Glutamatergic neuron (in vitro differentiated cells): Measurements from ENCODE around the gene ORM2. TPM values are rescaled to one million over a fixed set of nuclear protein-coding genes. Genes with fewer than 3 reads are reported as not detected.

Experiments used
- DNase-seq: peaks from one replicate; pipeline ENCODE4 v3.0.0; 2022
- H3K27ac Mint-ChIP-seq: one replicate; pipeline ENCODE4 v1.8.0; 2020; ENCODE audit warnings: mild to moderate bottlenecking, mixed read lengths, inconsistent platforms; ENCODE audit not compliant: unreplicated experiment
- H3K27me3 Mint-ChIP-seq: one replicate; pipeline ENCODE4 v1.8.0; 2020; ENCODE audit warnings: mild to moderate bottlenecking, moderate library complexity, mixed read lengths, inconsistent platforms; ENCODE audit not compliant: unreplicated experiment
- H3K36me3 Mint-ChIP-seq: one replicate; pipeline ENCODE4 v1.8.0; 2020; ENCODE audit warnings: mild to moderate bottlenecking, mixed read lengths, inconsistent platforms; ENCODE audit not compliant: unreplicated experiment
- H3K4me1 Mint-ChIP-seq: one replicate; pipeline ENCODE4 v1.8.0; 2020; ENCODE audit warnings: mild to moderate bottlenecking, low read depth, mixed read lengths, inconsistent platforms; ENCODE audit not compliant: unreplicated experiment
- H3K4me3 Mint-ChIP-seq: one replicate; pipeline ENCODE4 v1.8.0; 2020; ENCODE audit warnings: mild to moderate bottlenecking, mixed read lengths, inconsistent platforms; ENCODE audit not compliant: unreplicated experiment
- H3K9me3 Mint-ChIP-seq: one replicate; pipeline ENCODE4 v1.8.0; 2020; ENCODE audit warnings: mild to moderate bottlenecking, moderate library complexity, mixed read lengths, inconsistent platforms; ENCODE audit not compliant: unreplicated experiment
- total RNA-seq: library from RNA; stranded (reverse); fragmentation: NEBNext Ultra II Directional; extraction: Animal tissue kit (Norgen Biotek cat#: 25700); gene quantifications from one replicate; pipeline ENCODE4 v1.2.1, GENCODE V29; 2021; ENCODE audit not compliant: unreplicated experiment
- TF ChIP-seq, protein P1 (sequence below): fragments of 200-600 bp; sonication (generic); IDR thresholded peaks from one replicate; pipeline ENCODE4 v1.5.0; 2021; ENCODE audit not compliant: partially characterized antibody, unreplicated experiment

ORM2 gene
- total RNA-seq, 1 donor from 2014 or later, result not detected

DNA sequence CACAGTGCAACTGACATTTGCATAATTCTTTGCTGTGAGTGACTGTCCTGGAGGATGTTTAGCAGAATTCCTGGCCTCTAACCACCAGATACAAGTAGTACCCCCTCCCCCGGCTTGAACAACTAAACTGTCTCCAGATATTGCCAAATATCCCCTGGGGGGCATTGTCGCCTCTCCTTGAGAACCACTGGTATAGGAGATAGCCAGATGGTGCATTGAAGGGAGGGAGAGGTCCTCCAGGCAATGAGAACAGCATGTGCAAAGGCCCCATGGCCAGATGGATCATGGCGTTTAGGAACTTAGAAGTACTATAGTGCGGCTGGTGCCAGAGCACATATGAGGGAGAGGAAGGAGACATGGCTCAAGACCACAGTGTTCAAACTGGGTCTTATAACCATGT, 25.7 kb upstream of the ORM2 start:
- Mint-ChIP-seq H3K27me3 (peaks cover 5% of the 10 kb centered on the region), H3K27ac (no peak overlapping the region), H3K4me3 (no peak overlapping the region), H3K36me3 (peaks cover under 1% of the 10 kb centered on the region), H3K9me3 (peaks cover 2% of the 10 kb centered on the region), H3K4me1 (peaks cover 5% of the 10 kb centered on the region)
- no peak for DNase-seq
- TF ChIP-seq, protein P1, sequence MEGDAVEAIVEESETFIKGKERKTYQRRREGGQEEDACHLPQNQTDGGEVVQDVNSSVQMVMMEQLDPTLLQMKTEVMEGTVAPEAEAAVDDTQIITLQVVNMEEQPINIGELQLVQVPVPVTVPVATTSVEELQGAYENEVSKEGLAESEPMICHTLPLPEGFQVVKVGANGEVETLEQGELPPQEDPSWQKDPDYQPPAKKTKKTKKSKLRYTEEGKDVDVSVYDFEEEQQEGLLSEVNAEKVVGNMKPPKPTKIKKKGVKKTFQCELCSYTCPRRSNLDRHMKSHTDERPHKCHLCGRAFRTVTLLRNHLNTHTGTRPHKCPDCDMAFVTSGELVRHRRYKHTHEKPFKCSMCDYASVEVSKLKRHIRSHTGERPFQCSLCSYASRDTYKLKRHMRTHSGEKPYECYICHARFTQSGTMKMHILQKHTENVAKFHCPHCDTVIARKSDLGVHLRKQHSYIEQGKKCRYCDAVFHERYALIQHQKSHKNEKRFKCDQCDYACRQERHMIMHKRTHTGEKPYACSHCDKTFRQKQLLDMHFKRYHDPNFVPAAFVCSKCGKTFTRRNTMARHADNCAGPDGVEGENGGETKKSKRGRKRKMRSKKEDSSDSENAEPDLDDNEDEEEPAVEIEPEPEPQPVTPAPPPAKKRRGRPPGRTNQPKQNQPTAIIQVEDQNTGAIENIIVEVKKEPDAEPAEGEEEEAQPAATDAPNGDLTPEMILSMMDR, result no peak

DNA sequence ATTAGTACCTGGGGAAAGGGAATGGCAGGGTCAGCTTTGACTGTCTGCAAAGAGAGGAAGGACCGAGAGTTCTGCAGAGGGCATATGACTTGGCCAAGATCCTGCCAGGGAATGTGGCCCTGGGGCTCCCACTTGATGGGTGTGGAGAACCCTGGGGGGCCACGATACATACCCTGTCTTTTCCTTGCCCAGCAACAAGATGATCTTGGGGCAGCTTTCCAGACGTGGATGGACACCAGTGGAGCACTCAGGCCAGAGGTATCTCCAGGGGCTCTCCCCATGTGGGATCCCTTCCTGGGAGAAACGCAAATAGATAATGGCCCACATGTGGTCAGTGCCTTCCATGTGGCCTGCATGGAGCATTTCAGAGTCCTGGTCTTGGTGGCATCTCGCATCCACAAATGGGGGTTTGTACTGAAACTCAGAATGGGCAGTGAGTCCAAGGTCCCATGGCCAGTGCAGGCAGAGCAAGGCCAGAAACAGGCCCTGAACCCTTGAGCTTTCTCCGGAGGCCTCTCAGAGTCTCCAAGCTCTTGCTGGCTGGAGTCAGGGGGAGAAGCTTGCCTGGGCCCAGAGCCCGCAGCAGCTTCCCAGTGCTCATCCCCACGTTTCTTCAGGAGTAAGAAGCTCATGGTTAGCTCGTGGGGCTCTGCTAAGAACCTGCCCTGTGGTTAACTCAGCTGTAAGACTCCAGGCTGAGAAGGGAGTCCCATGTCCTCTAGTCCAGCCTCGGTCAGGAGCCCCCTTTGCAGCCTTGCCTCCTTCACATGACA, 25.1 kb upstream of the ORM2 start:
- H3K27me3 Mint-ChIP-seq, result peaks cover 5% of the 10 kb centered on the region
- H3K9me3 Mint-ChIP-seq, result peaks cover 2% of the 10 kb centered on the region
- H3K4me1 Mint-ChIP-seq, result peaks cover 5% of the 10 kb centered on the region
- TF ChIP-seq, protein P1, result no peak
- H3K27ac Mint-ChIP-seq, result no peak overlapping the region
- no peak for DNase-seq
- H3K36me3 Mint-ChIP-seq, result no peaks in the 10 kb centered on the region
- no peak overlapping the region for H3K4me3 Mint-ChIP-seq

DNA sequence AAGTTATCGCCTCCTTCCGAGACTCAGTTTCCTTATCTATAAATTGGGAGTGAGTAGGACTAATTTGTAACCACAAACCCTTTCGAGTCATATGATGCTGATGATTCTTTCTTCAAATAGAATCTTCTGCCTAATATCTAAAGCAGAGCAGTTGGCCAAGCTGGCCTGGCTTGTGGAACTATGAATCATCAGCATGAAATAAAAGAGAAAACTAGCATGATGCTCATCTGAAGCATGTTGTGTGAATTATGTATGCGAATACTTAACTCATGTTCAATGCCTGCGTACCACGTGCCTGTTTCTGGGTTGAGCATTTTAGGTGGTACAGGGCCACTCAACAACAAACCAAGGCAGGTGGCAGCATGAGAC, 21.8 kb upstream of the ORM2 start:
- Mint-ChIP-seq H3K4me3 (no peak overlapping the region), H3K9me3 (peaks cover 2% of the 10 kb centered on the region), H3K4me1 (peaks cover 12% of the 10 kb centered on the region), H3K27ac (no peak overlapping the region), H3K36me3 (no peaks in the 10 kb centered on the region), H3K27me3 (peaks cover 4% of the 10 kb centered on the region)
- TF ChIP-seq, protein P1, result no peak
- no peak for DNase-seq

DNA sequence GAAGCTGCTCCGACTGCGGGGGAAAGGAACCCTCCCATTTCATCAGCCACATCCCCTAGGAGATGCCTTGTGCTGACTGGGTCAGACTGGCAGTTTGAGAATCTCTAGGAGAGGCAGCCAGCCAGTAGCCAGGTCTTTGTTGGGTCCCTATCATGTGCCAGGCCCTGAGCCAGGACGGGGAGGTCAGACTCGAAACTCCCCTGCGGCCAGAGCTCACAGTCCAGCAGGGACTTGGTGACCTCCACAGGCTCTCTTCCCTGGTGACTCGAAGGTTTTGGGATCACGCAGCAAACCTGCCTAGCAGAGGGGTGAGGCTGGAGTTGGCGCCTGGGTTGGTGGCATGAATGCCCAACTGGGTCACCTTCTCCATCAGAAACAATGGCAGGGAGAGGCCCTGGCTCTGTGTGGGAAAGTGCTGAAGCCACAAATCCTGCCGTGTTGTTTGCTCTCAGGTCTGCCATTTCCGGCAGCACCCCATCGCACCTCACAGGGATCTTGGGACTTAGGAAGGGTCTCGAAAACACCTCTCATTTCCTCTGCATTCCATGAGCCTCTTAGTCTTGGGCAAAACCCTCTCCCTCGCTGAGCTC, 21.2 kb upstream of the ORM2 start:
- H3K4me1 Mint-ChIP-seq, result peaks cover 12% of the 10 kb centered on the region
- H3K27ac Mint-ChIP-seq, result no peak overlapping the region
- peaks cover 2% of the 10 kb centered on the region for H3K9me3 Mint-ChIP-seq
- TF ChIP-seq, protein P1, result no peak
- peaks cover 4% of the 10 kb centered on the region for H3K27me3 Mint-ChIP-seq
- no peaks in the 10 kb centered on the region for H3K36me3 Mint-ChIP-seq
- no peak for DNase-seq
- no peak overlapping the region for H3K4me3 Mint-ChIP-seq

DNA sequence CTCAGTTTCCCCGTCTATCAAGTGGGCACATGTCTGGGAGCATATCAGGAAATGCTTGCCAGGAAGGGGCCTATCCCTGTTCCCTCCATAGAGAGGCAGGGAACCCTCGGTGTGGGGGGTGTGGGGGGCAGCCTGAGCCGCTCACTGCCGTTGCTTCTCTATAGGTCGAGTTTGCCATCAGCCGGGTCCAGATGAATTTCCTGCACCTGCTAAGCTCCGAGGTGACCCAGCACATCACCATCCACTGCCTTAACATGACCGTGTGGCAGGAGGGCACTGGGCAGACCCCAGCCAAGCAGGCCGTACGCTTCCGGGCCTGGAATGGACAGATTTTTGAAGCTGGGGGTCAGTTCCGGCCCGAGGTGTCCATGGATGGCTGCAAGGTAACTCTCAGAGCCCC, 20.6 kb upstream of the ORM2 start:
- Mint-ChIP-seq H3K4me3 (no peak overlapping the region), H3K4me1 (peaks cover 11% of the 10 kb centered on the region)

More for the DNA sequence above, 20.6 kb upstream of the ORM2 start:
- TF ChIP-seq, protein P1, result no peak
- DNase-seq, result no peak
- Mint-ChIP-seq H3K9me3 (peaks cover 2% of the 10 kb centered on the region), H3K27me3 (peaks cover 4% of the 10 kb centered on the region), H3K27ac (no peak overlapping the region), H3K36me3 (no peaks in the 10 kb centered on the region)
